ENCODE measurements around the gene HTRA3.

DNA sequence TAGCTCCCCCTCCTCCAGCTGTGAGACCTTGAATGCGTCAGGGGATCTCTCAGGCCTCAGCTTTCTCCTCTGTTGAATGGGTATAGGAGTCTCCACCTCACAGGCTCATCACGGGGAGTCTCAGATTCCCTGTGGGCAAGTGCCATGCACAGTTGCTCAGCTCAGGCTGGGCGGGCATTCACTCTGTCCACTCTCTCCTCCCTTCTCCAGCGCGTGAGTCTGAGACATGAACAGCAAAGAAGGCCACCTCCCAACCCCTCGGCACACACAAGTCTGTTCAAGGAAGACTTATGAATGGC, 60.0 kb downstream of the HTRA3 start:
- no peak for TF ChIP-seq POLR2AphosphoS5 (IDR thresholded peaks at IDR 0.05)
- TF ChIP-seq, protein P1, sequence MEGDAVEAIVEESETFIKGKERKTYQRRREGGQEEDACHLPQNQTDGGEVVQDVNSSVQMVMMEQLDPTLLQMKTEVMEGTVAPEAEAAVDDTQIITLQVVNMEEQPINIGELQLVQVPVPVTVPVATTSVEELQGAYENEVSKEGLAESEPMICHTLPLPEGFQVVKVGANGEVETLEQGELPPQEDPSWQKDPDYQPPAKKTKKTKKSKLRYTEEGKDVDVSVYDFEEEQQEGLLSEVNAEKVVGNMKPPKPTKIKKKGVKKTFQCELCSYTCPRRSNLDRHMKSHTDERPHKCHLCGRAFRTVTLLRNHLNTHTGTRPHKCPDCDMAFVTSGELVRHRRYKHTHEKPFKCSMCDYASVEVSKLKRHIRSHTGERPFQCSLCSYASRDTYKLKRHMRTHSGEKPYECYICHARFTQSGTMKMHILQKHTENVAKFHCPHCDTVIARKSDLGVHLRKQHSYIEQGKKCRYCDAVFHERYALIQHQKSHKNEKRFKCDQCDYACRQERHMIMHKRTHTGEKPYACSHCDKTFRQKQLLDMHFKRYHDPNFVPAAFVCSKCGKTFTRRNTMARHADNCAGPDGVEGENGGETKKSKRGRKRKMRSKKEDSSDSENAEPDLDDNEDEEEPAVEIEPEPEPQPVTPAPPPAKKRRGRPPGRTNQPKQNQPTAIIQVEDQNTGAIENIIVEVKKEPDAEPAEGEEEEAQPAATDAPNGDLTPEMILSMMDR (IDR thresholded peaks at IDR 0.05 in 8 of 11, conservative IDR thresholded peaks at IDR 0.05 in 3 of 11), result no peak
- TF ChIP-seq POLR2A (IDR thresholded peaks at IDR 0.05), result no peak
